Measurements from ENCODE around the gene HEXA.

Gene HEXA

DNA sequence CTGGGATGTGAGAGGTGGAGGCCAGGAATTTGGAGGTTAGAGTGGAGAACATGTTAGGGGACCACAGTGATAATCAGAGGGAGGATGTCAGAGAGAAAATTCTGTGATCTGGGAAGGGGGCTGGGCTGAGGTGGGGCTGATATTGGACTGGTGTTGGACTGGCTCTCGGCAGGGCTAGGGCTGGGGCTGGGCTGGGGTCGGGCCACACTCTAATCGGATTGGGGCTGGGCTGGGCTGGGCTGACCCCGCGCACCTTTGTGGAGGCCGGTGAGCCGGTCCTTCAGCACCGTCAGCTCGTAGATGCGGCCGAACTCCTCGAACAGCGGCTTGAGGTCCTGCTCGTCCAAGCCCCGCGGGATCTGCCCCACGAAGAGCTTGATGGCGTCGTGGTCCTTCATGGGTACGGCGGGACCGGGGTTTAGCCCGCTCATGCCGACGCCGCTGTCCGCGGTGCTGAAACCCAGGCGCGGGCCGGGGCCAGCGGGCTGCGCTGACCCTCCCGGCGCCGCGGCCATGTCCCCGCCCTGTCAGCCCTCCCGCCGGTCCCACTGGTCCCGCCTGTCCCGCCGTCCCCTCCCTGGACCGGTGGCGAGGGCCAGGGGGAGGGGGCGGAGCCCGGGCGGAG lies 56.3 kb downstream of the HEXA start:
- DNase-seq (ENCODE audit: low read depth) = no peak

DNA sequence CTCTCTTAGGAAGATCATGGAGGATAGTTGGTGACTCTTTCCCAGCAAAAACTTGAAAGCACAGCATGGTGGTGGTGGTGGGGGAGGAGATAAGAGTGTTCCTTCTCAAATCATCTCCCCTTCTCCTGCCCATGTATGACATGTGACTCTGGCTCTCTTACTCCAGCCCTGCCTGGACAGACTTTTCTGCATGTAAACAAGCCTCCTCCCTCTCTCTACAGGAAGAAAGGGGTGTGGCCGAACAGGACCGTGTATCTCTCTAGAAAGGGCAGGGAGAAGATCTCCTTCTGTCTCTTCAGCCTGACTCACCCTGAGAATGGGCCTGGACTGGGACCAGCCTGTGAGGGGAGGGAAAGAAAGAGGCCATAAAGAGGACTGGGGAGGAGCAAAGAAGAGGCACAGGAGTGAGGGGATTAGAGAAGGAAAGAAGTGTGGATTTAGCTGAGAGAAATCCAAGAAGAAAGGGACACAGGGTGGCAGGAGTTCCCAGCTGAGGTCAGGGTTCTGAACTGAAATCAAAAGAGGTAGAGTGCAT lies 57.3 kb downstream of the HEXA start:
- no peak for DNase-seq (ENCODE audit: low read depth)

DNA sequence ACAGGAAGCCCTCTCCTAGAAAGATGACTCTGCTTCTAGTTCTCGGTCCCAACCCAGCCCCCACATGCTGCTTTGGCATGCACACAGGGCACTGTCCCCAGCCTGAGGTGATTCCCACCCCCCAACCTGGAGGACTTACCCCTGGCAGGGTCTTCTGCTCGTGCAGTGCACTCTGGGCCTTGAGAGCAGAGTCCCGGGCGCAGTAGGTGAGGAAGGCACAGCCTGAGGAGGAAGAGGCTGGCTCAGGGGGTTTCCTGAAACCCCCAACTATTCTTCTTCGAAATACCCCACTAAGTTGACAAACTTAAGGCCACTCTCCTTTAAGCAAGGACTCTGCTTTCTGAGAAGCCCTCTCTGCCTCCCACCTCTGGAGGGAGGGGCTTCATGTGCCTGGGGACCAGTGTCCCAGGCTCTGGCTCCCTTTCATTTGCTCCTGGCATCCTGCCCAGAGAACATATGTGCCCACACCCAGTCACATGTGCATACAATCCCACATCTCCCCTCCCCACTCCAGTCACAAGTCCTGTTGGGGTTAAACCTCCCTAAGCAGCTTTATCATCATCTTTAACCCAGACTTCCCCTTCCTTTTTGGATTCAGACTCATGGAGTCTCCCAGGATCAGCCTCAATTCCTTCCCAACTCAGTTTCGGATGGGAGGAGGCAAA lies 60.0 kb downstream of the HEXA start:
- no peak for DNase-seq (ENCODE audit: low read depth)

DNA sequence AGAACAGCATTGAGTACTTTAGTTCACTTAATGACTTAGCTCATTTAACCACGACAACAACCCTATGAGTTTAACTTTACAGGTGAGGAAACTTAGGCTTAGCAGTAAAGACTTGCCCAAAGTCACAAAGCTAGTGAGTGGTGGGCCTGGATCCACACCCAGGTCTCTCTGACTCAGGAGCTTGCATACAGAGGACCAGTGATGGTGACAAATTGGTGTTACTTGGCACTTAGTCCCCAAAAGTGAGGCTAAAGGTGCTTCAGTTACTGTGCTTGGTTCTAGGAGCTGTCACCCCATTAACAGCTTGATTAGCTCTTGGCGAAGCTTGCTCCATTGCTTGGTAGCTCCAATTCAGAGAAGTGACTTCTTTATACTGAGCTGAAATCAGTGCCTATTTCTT lies 61.9 kb downstream of the HEXA start:
- DNase-seq (ENCODE audit: low read depth) = no peak

DNA sequence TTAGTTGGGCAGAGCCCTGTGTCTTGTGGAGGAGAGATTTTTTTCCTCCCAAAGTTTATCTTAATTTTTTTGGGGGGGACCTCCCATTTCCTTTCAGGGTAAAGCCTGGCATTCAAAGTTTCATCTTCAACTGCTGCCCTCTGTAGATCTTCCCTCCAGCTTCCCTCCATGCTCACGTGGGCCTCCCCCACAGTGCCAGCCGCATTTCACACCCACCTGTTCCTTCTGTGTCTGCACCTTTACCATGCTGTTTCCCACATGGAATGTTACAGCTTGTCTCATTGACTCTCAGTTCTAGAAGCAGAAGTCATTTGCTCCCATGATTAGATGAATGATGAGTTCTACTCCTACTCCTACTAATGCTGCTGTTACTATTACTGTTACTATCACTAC lies 62.4 kb downstream of the HEXA start:
- no peak for DNase-seq (ENCODE audit: low read depth)

DNA sequence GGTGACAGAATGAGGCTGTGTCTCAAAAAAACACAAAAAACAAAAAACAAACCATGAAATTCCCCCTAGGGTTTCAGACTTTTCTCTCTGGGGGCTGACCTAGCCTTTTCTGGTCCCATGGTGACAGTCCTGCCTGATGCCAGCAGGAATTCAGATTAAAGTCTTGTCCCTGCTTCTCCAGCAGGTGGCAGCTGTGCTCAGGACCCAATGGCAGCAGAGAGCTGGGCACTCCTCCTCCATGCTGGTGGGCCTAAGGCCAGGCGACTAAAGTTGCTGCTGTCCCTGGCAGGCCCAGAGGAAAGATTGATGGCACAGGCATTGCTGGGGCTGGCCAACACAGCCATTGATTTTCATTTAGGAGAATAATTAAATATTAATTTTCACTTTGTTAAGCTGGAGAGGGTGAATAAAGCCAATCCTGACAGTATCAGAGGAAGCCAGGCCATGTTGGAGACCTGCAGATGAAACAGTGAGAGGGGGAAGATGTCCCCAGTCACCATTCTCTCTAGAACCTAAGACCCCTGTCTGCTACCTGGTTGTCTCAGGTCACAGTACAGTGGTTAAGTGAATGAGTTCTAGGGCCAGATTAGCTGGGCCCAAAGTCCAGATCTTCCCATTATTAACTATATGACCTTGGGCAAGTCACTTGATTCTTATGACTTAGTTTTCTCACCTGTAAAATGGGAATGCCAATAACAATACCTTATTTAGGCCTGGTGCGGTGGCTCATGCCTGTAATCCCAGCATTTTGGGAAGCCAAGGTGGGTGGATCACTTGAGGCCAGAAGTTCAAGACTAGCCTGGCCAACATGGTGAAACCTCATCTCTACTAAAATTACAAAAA lies 63.0 kb downstream of the HEXA start:
- peak; percentile 61 for DNase-seq (ENCODE audit: low read depth)

DNA sequence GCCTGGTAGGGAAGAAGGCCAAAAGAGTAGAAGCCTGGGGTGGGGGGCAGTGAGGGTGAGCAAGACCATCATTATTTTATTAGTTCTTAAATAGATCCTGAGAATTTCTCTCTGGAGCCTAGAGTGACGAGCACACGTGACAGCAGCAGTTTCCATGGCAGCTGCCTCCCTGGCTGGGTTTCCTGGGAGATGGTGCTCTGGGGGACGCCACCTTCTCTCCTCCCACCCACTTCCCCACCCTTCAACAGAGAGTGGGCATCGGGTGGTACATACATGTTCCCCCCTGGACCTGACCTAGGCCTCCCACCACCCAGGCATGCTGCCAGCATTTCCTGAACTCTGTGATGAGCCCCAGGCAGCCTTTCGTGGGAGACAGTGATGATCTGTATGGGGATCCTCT lies 68.8 kb downstream of the HEXA start:
- DNase-seq (ENCODE audit: low read depth) = no peak

DNA sequence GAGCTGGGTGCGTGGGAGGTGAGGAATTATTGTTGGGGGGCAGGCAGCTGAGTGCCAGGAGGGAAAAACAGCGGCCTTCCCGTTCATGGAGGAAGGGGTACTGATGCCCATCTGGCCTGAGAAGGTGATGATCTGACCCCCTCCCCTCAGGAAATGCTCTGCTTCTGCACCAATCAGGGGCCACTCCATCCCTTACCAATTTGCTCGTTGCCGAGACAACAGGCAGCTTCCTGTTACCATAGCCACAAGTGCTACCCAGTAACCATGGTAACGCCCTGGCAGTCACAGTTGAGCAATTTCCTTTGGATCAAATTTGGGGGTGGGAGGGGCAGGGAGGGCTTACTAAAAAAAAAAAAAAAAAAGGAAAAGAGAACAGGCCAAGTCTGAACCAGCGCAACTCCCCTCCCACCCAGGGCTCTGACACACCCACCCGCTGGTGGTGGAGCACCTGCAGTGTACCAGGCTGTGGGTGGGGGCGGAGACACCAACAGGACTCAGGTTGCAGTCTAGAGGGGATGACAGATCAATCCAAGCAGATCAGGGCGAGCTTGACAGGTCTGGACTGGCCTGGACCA lies 69.5 kb downstream of the HEXA start:
- DNase-seq (ENCODE audit: low read depth) = peak; percentile 47

DNA sequence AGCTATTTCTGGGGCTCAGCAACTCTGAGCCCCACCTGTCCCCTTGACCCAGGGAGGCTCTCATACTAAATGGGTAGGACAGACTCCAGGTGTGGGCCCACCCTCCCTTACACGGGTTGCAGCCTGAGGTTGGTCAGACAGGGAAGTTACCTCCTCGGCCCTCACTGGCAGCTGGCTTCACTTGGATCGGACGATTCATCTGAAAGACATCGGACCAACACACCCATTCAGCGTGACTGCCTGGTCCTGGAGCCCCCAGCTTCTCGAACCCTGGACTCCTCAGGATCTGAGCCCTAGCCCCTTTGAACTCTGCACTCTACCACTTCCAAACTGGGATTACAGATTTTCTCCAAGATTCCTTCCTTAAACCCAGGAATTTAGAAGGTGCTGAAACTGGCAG lies 71.2 kb downstream of the HEXA start:
- no peak for DNase-seq (ENCODE audit: low read depth)

DNA sequence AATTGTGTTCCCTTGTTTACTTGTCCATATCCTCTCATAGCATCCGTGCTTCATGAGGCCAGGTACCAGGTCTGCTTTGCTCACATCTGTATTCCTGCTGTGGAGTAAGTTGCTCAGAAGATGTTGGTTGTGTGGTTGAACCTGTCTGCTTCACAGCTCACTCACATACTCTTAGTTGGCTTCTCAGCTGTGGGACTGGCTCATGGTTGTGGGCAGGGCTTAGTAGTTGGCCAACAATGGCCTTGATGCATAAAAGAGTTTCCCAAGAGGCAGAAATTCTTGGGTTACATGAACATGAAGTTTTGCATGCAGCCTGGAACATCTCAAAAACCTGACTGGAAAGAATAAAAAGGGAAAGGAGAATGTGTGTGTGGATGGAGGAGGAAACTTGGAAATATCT lies 72.9 kb downstream of the HEXA start:
- no peak for DNase-seq (ENCODE audit: low read depth)

Measured in fibroblast of the conjunctiva (primary cell).